Activated CD8-positive, alpha-beta memory T cell treated with anti-CD3 and anti-CD28 coated beads for 4 hours (primary cell): ENCODE results near the gene VWA8.
"Not testable (repeated sequence)": the region's sequence is repeated elsewhere in the genome, so short reads cannot be mapped to it uniquely, and the experiment has no call there.

Source experiments
- DNase-seq, 2 donors: peaks; one replicate each; pipeline ENCODE4 v3.0.0-alpha.2; 2020; ENCODE audit warnings: low read depth in 2 of 2

VWA8 gene

DNA sequence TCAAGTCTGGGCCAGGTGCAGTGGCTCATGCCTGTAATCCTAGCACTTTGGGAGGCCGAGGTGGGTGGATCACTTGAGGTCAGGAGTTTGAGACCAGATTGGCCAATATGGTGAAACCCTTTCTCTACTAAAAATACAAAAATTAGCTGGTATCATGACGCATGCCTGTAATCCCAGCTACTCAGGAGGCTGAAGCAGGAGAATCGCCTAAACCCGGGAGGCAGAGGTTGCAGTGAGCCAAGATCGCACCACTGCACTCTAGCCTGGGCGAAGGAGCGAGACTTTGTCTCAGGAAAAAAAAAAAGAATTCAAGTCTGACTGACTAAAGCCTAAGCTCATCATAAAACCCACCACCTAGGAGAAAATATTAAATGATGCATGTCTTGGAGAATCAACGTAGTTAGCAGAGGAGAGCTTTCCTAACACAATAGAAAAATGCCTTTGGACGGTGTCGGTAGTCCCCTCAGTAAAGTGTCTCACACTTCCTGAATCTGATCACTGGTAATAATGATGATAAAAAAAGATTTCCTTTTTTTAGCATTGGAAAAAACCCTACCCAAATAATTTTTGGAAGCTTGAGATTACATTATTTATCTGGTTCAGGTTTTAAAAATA is 313.1 kb downstream of the VWA8 start:
- DNase-seq: not testable (repeated sequence)

DNA sequence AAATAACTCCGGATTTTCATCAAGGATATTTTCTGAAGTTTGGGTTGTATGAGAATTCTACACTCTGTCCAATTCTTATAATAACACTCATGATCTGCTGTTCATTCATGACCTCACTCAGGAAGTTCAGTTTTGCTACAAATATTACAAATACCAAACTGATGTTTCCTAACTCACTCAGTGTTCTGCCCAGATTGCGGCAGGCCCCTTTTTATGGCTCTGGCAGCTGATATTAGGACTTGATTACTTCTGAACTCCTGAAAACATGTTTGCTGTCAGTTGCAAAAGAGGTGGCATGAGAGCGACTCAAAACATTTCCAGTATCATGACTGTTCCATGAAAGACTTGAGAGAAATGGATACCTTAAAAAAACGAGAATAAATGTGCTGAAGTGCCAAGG is 315.6 kb downstream of the VWA8 start:
- DNase-seq: no peak

- DNase-seq: no peak
Measured at GRCh38 chr13:41644742-41645141, 316.2 kb downstream of the VWA8 start.

DNA sequence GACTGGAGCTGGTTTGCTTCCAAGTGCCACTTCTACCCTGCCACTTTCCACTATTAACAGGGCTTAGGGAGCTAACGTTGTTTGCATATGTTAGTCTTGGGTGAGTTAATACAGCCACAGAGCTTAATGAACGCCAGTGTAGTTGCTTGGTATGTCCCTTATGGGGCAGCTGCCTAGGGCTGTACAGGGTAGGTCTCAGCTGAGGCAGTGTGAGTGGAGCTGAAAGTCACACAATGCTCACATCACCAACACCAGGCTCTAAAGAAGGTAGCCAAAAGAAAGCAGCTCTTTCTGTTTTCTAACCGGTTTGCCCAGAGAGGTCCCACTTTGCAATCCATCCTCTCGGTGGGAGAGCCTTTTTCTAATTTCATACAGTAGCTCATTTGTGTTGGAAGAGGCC is 317.4 kb downstream of the VWA8 start:
- DNase-seq: no peak

- DNase-seq: no peak
Measured at GRCh38 chr13:41641961-41642360, 318.9 kb downstream of the VWA8 start.

- no peak for DNase-seq
Measured at GRCh38 chr13:41641429-41641828, 319.5 kb downstream of the VWA8 start.

- DNase-seq: no peak
Measured at GRCh38 chr13:41639955-41640780, 320.7 kb downstream of the VWA8 start.

GRCh38 chr13:41639237-41639904 is 321.5 kb downstream of the VWA8 start:
- DNase-seq: no peak

DNA sequence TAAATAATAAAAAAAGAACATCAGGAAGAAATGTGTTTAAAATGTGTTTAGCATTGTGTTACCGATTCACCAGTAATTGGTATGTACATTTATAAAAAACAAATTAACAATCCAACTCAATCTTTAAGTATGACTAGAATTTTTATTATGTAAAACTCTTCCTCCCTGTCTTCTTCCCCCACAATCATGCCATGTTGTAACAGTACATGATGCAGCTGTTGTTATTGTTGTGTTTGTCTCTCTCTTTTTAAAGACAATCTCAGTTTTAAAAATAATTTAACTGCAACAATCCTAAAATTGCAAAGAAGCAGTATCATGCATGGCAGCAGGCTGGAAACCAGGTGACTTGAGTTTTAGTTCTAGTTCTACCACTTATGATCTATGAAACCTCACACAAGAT is 323.3 kb downstream of the VWA8 start:
- DNase-seq: no peak

DNA sequence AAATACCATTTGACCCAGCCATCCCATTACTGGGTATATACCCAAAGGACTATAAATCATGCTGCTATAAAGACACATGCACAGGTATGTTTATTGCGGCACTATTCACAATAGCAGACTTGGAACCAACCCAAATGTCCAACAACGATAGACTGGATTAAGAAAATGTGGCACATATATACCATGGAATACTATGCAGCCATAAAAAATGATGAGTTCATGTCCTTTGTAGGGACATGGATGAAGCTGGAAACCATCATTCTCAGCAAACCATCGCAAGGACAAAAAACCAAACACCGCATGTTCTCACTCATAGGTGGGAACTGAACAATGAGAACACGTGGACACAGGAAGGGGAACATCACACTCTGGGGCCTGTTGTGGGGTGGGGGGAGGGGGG is 323.9 kb downstream of the VWA8 start:
- not testable (repeated sequence) for DNase-seq

- DNase-seq: not testable (repeated sequence)
Measured at GRCh38 chr13:41636590-41636989, 324.3 kb downstream of the VWA8 start.

GRCh38 chr13:41634407-41634806 is 326.5 kb downstream of the VWA8 start:
- no peak for DNase-seq

DNA sequence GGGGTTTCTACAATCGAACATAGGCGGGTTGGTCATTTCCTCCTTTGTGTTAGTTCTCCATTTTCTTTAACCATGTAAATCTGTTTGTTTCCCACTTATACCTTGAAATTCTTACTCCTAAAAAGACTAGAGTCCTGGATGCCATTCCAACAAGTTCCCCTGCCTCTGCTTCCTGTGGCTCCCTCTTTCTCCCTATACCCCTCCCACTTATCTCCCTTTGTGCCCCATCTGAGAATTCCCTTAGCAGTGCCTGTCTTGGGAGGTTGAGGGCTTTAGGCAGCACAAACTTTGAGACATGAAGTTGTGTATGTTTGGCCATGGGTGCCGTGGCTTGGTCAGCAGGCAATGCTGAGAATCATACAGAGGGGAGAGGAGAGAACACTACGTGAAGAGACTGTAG is 327.1 kb downstream of the VWA8 start:
- no peak for DNase-seq

- DNase-seq: no peak
Measured at GRCh38 chr13:41631296-41631965, 329.5 kb downstream of the VWA8 start.

DNA sequence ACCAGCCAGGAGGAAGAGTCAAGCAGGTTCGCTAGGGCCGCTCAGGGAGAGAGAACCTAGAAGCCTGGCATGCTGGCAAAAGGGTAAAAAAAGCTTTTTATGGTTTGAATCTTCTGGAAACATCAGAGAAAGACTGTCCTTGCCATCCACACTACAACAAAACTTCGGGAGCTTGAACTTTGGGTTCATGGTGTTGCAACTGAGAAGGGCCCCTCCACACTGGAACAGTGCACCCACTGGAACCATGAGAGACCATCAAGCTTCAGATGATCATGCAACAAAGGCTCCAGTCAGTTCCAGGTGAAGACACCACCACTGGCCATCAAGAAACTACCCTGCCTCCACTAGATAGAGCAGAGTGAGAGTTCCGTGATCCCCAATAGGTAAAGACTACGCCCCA is 333.5 kb downstream of the VWA8 start:
- no peak for DNase-seq

DNA sequence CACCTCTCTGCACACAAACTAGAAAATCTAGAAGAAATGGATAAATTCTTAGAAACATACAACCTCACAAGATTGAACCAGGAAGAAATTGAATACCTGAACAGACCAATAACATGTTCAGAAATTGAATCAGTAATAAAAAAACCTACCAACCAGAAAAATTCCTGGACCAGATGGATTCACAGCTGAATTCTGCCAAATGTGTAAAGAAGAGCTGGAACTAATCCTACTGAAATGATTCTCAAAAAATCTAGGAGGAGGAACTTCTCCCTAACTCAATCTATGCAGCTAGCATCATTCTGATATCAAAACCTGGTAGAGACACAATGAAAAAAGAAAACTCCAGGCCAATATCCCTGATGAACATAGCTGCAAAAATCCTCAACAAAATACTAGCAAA is 336.9 kb downstream of the VWA8 start:
- no peak for DNase-seq

GRCh38 chr13:41622432-41623429 is 338.2 kb downstream of the VWA8 start:
- no peak for DNase-seq

GRCh38 chr13:41621716-41622431 is 339.0 kb downstream of the VWA8 start:
- no peak for DNase-seq

- DNase-seq: not testable (repeated sequence)
Measured at GRCh38 chr13:41617633-41618032, 343.3 kb downstream of the VWA8 start.

DNA sequence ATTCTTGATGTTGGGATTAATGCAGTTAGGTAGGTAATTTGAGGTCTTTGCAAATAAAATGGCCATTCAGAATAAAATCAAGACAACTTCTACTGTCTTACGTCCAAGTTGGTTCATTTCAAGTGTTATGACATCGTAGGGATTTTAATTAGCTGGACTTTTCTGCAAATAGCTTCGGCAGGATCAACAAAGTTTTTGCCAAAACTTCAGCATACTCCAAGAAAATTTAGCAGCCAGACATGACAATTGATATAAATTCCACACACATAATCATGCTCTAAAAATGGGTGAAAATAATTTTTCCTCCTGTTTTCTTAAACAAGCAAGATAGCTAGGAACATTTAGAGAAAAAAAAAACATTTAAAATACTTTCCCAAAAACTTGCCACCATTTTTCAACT is 344.8 kb downstream of the VWA8 start:
- no peak for DNase-seq

DNA sequence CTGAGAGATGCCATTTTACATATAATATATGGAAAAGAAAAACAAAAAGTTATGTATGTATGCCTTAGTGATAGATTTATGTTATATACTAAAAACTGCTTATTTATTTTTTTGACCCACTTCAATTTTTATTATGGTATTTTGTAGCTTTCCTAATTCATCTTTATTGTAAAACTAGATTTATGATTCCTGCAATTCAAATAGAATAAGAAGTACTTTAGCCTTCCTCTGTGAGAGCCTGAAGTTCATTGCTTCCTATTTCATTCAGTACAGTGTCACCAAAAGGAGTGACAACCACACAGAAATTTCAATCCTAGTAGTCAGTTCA is 345.4 kb downstream of the VWA8 start:
- DNase-seq: no peak
